ENCODE data around the gene NFYC.

NFYC gene

GRCh38 chr1:40753142-40753882 lies 61.8 kb downstream of the NFYC start:
- no peak for TF ChIP-seq CTCF (IDR thresholded peaks at IDR 0.05)
- DNase-seq: no peak
- Histone ChIP-seq H3K27me3 (no peaks in the 10 kb centered on the region), H3K9me3 (no peaks in the 10 kb centered on the region), H3K4me1 (no peaks in the 10 kb centered on the region), H3K27ac (no peak overlapping the region), H3K36me3 (peaks cover 52 to 73% (median 70%) of the 10 kb centered on the region in 3 donors), H3K4me3 (no peak overlapping the region)
- intact Hi-C loops (cut with DNase I; ENCODE audit: low total_unique reads): no loop called here

DNA sequence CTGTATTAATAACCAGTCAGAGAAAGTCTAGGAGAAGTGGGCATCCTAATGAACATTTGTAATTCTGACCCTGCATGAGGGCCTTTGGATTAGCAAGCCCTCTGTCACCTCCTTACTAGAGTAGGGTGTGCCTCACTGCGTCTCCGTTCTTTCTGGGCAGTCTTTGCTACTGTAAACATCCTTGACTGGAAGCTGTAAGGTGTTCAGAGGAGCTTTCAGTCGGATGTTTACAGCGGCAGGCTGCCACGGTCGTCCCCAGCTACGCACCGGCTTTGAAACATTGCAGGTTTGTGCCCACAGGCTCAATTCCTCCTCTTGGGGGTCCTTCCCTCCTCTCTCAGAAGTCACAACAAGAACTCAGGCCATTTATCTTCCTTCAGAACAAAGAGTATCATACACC lies 62.7 kb downstream of the NFYC start:
- H3K27ac ChIP-seq: no peak overlapping the region
- H3K36me3 ChIP-seq: peaks cover 53 to 73% (median 71%) of the 10 kb centered on the region in 3 donors
- H3K9me3 ChIP-seq: no peaks in the 10 kb centered on the region
- H3K4me1 ChIP-seq: no peaks in the 10 kb centered on the region
- intact Hi-C loops (cut with DNase I; ENCODE audit: low total_unique reads): no loop called here
- H3K27me3 ChIP-seq: no peaks in the 10 kb centered on the region
- TF ChIP-seq CTCF (IDR thresholded peaks at IDR 0.05): no peak
- no peak overlapping the region for H3K4me3 ChIP-seq
- no peak for DNase-seq

- H3K36me3 ChIP-seq: peaks cover 52 to 76% (median 72%) of the 10 kb centered on the region in 3 donors
- peak in 1 of 2 donors; percentile 26 for DNase-seq
Observed at GRCh38 chr1:40755067-40755466, 63.6 kb downstream of the NFYC start.

DNA sequence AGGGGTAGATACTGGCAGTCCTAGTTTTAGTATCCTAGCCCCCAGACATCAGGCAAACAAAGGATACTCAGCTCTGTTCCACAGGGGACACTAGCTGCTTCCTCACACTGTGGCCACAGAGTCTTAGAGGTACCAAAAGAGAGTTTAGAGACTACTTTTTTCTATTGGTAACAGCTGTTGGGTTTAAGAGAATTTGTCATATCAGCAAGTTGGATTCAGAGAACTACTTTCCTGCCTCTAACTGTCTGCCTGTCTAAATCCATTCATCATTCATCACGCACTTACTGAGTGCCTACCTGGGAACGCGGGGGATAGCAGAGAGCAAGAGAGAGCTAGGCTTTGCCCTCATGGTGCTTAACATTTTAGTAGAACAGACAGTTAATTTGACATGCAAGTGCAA lies 65.0 kb downstream of the NFYC start:
- Histone ChIP-seq H3K27me3 (no peaks in the 10 kb centered on the region), H3K4me3 (no peak overlapping the region), H3K4me1 (peaks cover 0 to 10% (median 5%) of the 10 kb centered on the region in 4 donors), H3K27ac (no peak overlapping the region), H3K9me3 (no peaks in the 10 kb centered on the region), H3K36me3 (peaks cover 49 to 84% (median 82%) of the 10 kb centered on the region in 3 donors)
- no peak for DNase-seq
- intact Hi-C loops (cut with DNase I; ENCODE audit: low total_unique reads): no loop called here
- TF ChIP-seq CTCF (IDR thresholded peaks at IDR 0.05): no peak

More at GRCh38 chr1:40755067-40755466, 63.6 kb downstream of the NFYC start:
- intact Hi-C loops (cut with DNase I; ENCODE audit: low total_unique reads): no loop called here
- no peaks in the 10 kb centered on the region for H3K4me1 ChIP-seq
- no peak for TF ChIP-seq CTCF (IDR thresholded peaks at IDR 0.05)
- no peaks in the 10 kb centered on the region for H3K9me3 ChIP-seq
- H3K27me3 ChIP-seq: no peaks in the 10 kb centered on the region
- no peak overlapping the region for H3K27ac ChIP-seq
- no peak overlapping the region for H3K4me3 ChIP-seq

DNA sequence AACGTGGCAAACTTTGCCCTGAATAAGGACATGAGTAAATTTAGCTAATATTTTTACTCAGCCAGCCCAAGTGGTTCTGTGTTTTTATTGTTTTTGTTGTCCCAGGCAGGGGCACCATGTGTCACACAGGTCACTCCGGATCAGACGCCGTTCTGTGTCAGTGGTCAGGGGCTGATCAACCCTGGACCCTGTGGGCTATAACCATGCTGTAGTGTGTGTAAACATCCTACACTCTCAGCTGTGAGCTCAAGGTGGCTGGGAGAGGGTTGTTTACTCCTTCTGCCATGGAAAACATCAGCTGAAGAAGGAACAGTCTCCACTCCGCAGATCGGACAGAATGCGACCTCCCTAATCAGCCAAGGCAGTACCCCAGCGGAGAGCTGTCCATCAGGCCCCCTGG lies 65.6 kb downstream of the NFYC start:
- Histone ChIP-seq H3K4me3 (no peak overlapping the region), H3K27me3 (no peaks in the 10 kb centered on the region), H3K9me3 (no peaks in the 10 kb centered on the region), H3K4me1 (peaks cover 0 to 15% (median 5%) of the 10 kb centered on the region in 4 donors), H3K36me3 (peaks cover 49 to 86% (median 84%) of the 10 kb centered on the region in 3 donors), H3K27ac (no peak overlapping the region)
- TF ChIP-seq CTCF (IDR thresholded peaks at IDR 0.05): no peak
- intact Hi-C loops (cut with DNase I; ENCODE audit: low total_unique reads): no loop called here
- DNase-seq: no peak

Measured in tibial artery (tissue), 4 donors.